Large intestine (tissue), 3 donors: ENCODE data around the gene TYMS. TPM values are rescaled to one million over a fixed set of nuclear protein-coding genes. Genes with fewer than 3 reads are reported as not detected.

ENCODE experiments used
- DNase-seq, 2 donors: peaks; one replicate each; pipeline versions ENCODE4 v3.0.0 to v3.0.0-alpha.2; 2013
- H3K27ac ChIP-seq: one replicate; pipeline ENCODE4 v1.5.1; 2013; ENCODE audit warnings: low read length
- H3K27me3 ChIP-seq: 2 replicates; pipeline ENCODE4 v1.6.1; 2013; ENCODE audit warnings: low read length; ENCODE audit not compliant: control insufficient read depth, insufficient read depth
- H3K36me3 ChIP-seq: 2 replicates; pipeline ENCODE4 v1.6.1; 2013; ENCODE audit warnings: low read length; ENCODE audit not compliant: control insufficient read depth, insufficient read depth
- H3K4me1 ChIP-seq: one replicate; pipeline ENCODE4 v1.6.1; 2013; ENCODE audit warnings: low read length; ENCODE audit not compliant: control insufficient read depth, insufficient read depth
- H3K4me3 ChIP-seq: one replicate; pipeline ENCODE4 v1.5.1; 2013; ENCODE audit warnings: low read length
- H3K9me3 ChIP-seq: one replicate; pipeline ENCODE4 v1.6.1; 2013; ENCODE audit warnings: mild to moderate bottlenecking, low read depth, low read length, moderate library complexity; ENCODE audit not compliant: control insufficient read depth
- WGBS: methylation state at CpG from one replicate; pipeline ENCODE4 v1.1.5; 2013; ENCODE audit warnings: low lambda C conversion rate; ENCODE audit not compliant: insufficient coverage; 5-methylcytosine and 5-hydroxymethylcytosine counted together
- polyA plus RNA-seq: library from polyadenylated mRNA; unstranded; fragments of 120-200 nt; gene quantifications from one replicate; pipeline ENCODE4 v1.2.1, GENCODE V29; 2013

The TYMS gene
- polyA plus RNA-seq, 1 donor, result 69.9 TPM

- Histone ChIP-seq H3K36me3 (peaks cover 72% of the 10 kb centered on the region), H3K4me3 (no peak overlapping the region), H3K27me3 (no peaks in the 10 kb centered on the region), H3K27ac (peak overlapping the region; percentile 91), H3K4me1 (peaks cover 68% of the 10 kb centered on the region), H3K9me3 (no peaks in the 10 kb centered on the region)
- WGBS, result 57% methylated on average over 3 of the region's 3 CpGs
- no peak for DNase-seq
Observed at GRCh38 chr18:685438-685837, 28.0 kb downstream of the TYMS start.

- Histone ChIP-seq H3K27ac (peak overlapping the region; percentile 91), H3K4me3 (no peak overlapping the region), H3K9me3 (no peaks in the 10 kb centered on the region), H3K36me3 (peaks cover 72% of the 10 kb centered on the region), H3K4me1 (peaks cover 58% of the 10 kb centered on the region), H3K27me3 (no peaks in the 10 kb centered on the region)
- DNase-seq, result peak in 1 of 2 donors; percentile 66
- WGBS, result no CpG with 5 or more reads among the region's 11 CpGs
Observed at GRCh38 chr18:686339-687111, 29.1 kb downstream of the TYMS start.

GRCh38 chr18:688323-688722 lies 30.9 kb downstream of the TYMS start:
- H3K27me3 ChIP-seq, result no peaks in the 10 kb centered on the region
- DNase-seq, result peak in 1 of 2 donors; percentile 61
- H3K36me3 ChIP-seq, result peaks cover 79% of the 10 kb centered on the region
- peak overlapping the region; percentile 91 for H3K27ac ChIP-seq
- H3K4me1 ChIP-seq, result peaks cover 44% of the 10 kb centered on the region
- H3K9me3 ChIP-seq, result no peaks in the 10 kb centered on the region
- no CpG with 5 or more reads among the region's 5 CpGs for WGBS
- no peak overlapping the region for H3K4me3 ChIP-seq

- no peaks in the 10 kb centered on the region for H3K9me3 ChIP-seq
Observed at GRCh38 chr18:692824-693223, 35.4 kb downstream of the TYMS start.

GRCh38 chr18:693466-694187 lies 36.2 kb downstream of the TYMS start:
- Histone ChIP-seq H3K4me3 (no peak overlapping the region), H3K27me3 (no peaks in the 10 kb centered on the region), H3K27ac (peak overlapping the region; percentile 47), H3K9me3 (no peaks in the 10 kb centered on the region), H3K36me3 (peaks cover 70% of the 10 kb centered on the region), H3K4me1 (peaks cover 3% of the 10 kb centered on the region)
- no peak for DNase-seq
- WGBS, result 100% methylated on average over 1 of the region's 8 CpGs

More at GRCh38 chr18:692824-693223, 35.4 kb downstream of the TYMS start:
- DNase-seq, result no peak
- Histone ChIP-seq H3K4me3 (no peak overlapping the region), H3K27me3 (no peaks in the 10 kb centered on the region), H3K36me3 (peaks cover 73% of the 10 kb centered on the region), H3K27ac (peak overlapping the region; percentile 47), H3K4me1 (peaks cover 6% of the 10 kb centered on the region)
- WGBS, result no CpG with 5 or more reads among the region's 6 CpGs

- Histone ChIP-seq H3K36me3 (peaks cover 48% of the 10 kb centered on the region), H3K4me1 (peaks cover 13% of the 10 kb centered on the region), H3K4me3 (no peak overlapping the region), H3K9me3 (no peaks in the 10 kb centered on the region), H3K27me3 (no peaks in the 10 kb centered on the region), H3K27ac (no peak overlapping the region)
- no peak for DNase-seq
- no CpG with 5 or more reads among the region's 4 CpGs for WGBS
Observed at GRCh38 chr18:697012-697411, 39.6 kb downstream of the TYMS start.

GRCh38 chr18:697800-698199 lies 40.3 kb downstream of the TYMS start:
- no peak overlapping the region for H3K27ac ChIP-seq
- no peaks in the 10 kb centered on the region for H3K9me3 ChIP-seq
- peaks cover 40% of the 10 kb centered on the region for H3K36me3 ChIP-seq
- no CpG with 5 or more reads among the region's 10 CpGs for WGBS
- peaks cover 19% of the 10 kb centered on the region for H3K4me1 ChIP-seq
- no peak overlapping the region for H3K4me3 ChIP-seq
- DNase-seq, result no peak
- no peaks in the 10 kb centered on the region for H3K27me3 ChIP-seq

GRCh38 chr18:703213-703967 lies 45.9 kb downstream of the TYMS start:
- Histone ChIP-seq H3K9me3 (no peaks in the 10 kb centered on the region), H3K4me1 (peaks cover 40% of the 10 kb centered on the region), H3K27ac (peak overlapping the region; percentile 94), H3K4me3 (no peak overlapping the region), H3K36me3 (peaks cover 33% of the 10 kb centered on the region), H3K27me3 (no peaks in the 10 kb centered on the region)
- no CpG with 5 or more reads among the region's 8 CpGs for WGBS
- peak; percentile 87 to 94 for DNase-seq

- H3K4me1 ChIP-seq, result peaks cover 40% of the 10 kb centered on the region
- peaks cover 32% of the 10 kb centered on the region for H3K36me3 ChIP-seq
- peak overlapping the region; percentile 13 for H3K27ac ChIP-seq
Observed at GRCh38 chr18:706405-706804, 49.0 kb downstream of the TYMS start.

GRCh38 chr18:708096-708495 lies 50.6 kb downstream of the TYMS start:
- peaks cover 29% of the 10 kb centered on the region for H3K4me1 ChIP-seq
- no peak overlapping the region for H3K4me3 ChIP-seq
- no peak overlapping the region for H3K27ac ChIP-seq
- WGBS, result 100% methylated on average over 2 of the region's 10 CpGs
- peaks cover 5% of the 10 kb centered on the region for H3K9me3 ChIP-seq
- H3K27me3 ChIP-seq, result no peaks in the 10 kb centered on the region
- DNase-seq, result no peak
- peaks cover 32% of the 10 kb centered on the region for H3K36me3 ChIP-seq

More at GRCh38 chr18:706405-706804, 49.0 kb downstream of the TYMS start:
- H3K27me3 ChIP-seq, result no peaks in the 10 kb centered on the region
- H3K4me3 ChIP-seq, result no peak overlapping the region
- no CpG with 5 or more reads among the region's 8 CpGs for WGBS
- H3K9me3 ChIP-seq, result peaks cover 2% of the 10 kb centered on the region
- DNase-seq, result no peak
